K562 (cell line): ENCODE data around the gene ACTRT2. TPM values are rescaled to one million over a fixed set of nuclear protein-coding genes. Genes with fewer than 3 reads are reported as not detected.

Experiments
- ATAC-seq: fragments of 200-7000 bp; cut with Tn5 transposase; 3 replicates; pipeline ENCODE4 v1.9.1; 2020; ENCODE audit warnings: moderate library complexity
- BruUV-seq: library from RNA; stranded (reverse); fragments of 400-500 nt; replicated peaks from 2 replicates; lab custom pipeline; 2021; lab: Mats Ljungman, UMichigan
- CTCF ChIA-PET: fragments of 300-600 bp; formaldehyde crosslinking; extraction: SDS; loops from one replicate; lab custom pipeline; 2021; ENCODE audit warnings: low intra/inter-chr PET ratio; lab: Yijun Ruan, JAX
- POLR2A ChIA-PET: fragments of 300-600, 350-650 bp; sonication (Branson Sonifier 250); formaldehyde crosslinking; extraction: SDS; loops from one replicate; lab custom pipeline; 2021; ENCODE audit warnings: antibody characterized with exemption, inconsistent platforms; lab: Yijun Ruan, JAX
- DNase-seq, 4 experiments: peaks; one replicate each; pipeline versions ENCODE4 v3.0.0 to v3.0.0-alpha.2; 2011 to 2018; ENCODE audit warnings: low spot score in 3 of 4, mixed read lengths in 3 of 4; ENCODE audit errors: extremely low read depth in 1 of 4
- FAIRE-seq: peaks from 2 replicates; lab custom pipeline; 2011; peaks lifted over from hg19 to GRCh38; lab: Jason Lieb, UNC
- H2AFZ ChIP-seq: 2 replicates; pipeline ENCODE4 v1.6.0; 2011; ENCODE audit warnings: low read depth, low read length, control low read depth, inconsistent platforms
- H3K27ac ChIP-seq: fragments of 200-600 bp; 3 replicates; pipeline ENCODE4 v1.8.0; 2011; ENCODE audit warnings: low read depth, mild to moderate bottlenecking, control low read depth, inconsistent platforms, low read length, moderate library complexity, mixed read lengths; ENCODE audit errors: extremely low read depth
- H3K27me3 ChIP-seq, 2 experiments: fragments of 300-600 bp in 1 of 2; 2 replicates in 1 of 2; 3 replicates in 1 of 2; pipeline versions ENCODE4 v1.6.0 to v1.8.0; 2011; ENCODE audit warnings: inconsistent platforms in 2 of 2, low read length in 2 of 2, mild to moderate bottlenecking in 1 of 2, mixed read lengths in 1 of 2, moderate library complexity in 1 of 2; ENCODE audit not compliant: control insufficient read depth in 2 of 2, insufficient read depth in 2 of 2
- H3K36me3 ChIP-seq: fragments of 300-600 bp; 3 replicates; pipeline ENCODE4 v1.8.0; 2011; ENCODE audit warnings: mild to moderate bottlenecking, low read length, inconsistent platforms; ENCODE audit not compliant: control insufficient read depth, insufficient read depth
- H3K4me1 ChIP-seq, 2 experiments: fragments of 200-600 bp in 1 of 2; replicated peaks in 1 of 2; 2 replicates in 1 of 2; 3 replicates in 1 of 2; pipeline versions ENCODE4 v1.5.1 to v1.8.0; 2011; ENCODE audit warnings: inconsistent platforms in 2 of 2, low read length in 2 of 2, mild to moderate bottlenecking in 1 of 2, mixed read lengths in 1 of 2, moderate library complexity in 1 of 2; ENCODE audit not compliant: control insufficient read depth in 2 of 2, insufficient read depth in 2 of 2
- H3K4me2 ChIP-seq: 2 replicates; pipeline ENCODE4 v1.6.1; 2011; ENCODE audit warnings: low read length, control low read depth, inconsistent platforms, mixed read lengths; ENCODE audit not compliant: insufficient read depth
- H3K4me3 ChIP-seq: fragments of 200-600 bp; sonication (generic), shearing (Covaris generic); 2 replicates; pipeline ENCODE4 v1.5.1; 2016; ENCODE audit warnings: control low read depth, inconsistent platforms
- H3K79me2 ChIP-seq: fragments of 200-600 bp; 3 replicates; pipeline ENCODE4 v1.8.0; 2011; ENCODE audit warnings: low read length, inconsistent platforms; ENCODE audit not compliant: control insufficient read depth, insufficient read depth
- H3K9ac ChIP-seq, 2 experiments: 2 replicates each; pipeline versions ENCODE4 v1.6.0 to v1.6.1; 2011; ENCODE audit warnings: low read depth in 2 of 2, low read length in 2 of 2, control low read depth in 1 of 2, inconsistent platforms in 1 of 2, mild to moderate bottlenecking in 1 of 2, mixed read lengths in 1 of 2; ENCODE audit not compliant: insufficient read depth in 1 of 2
- H3K9me1 ChIP-seq: one replicate; pipeline ENCODE4 v1.6.0; 2011; ENCODE audit warnings: inconsistent platforms, mild to moderate bottlenecking, low read length, moderate library complexity; ENCODE audit not compliant: control insufficient read depth, insufficient read depth
- H3K9me3 ChIP-seq: replicated peaks from 2 replicates; pipeline ENCODE4 v1.5.1; 2011; ENCODE audit warnings: low read depth, low read length, inconsistent platforms; ENCODE audit not compliant: control insufficient read depth, insufficient read depth
- H4K20me1 ChIP-seq: replicated peaks from 2 replicates; pipeline ENCODE4 v1.6.1; 2011; ENCODE audit warnings: low read length, inconsistent platforms, mixed read lengths; ENCODE audit not compliant: control insufficient read depth, insufficient read depth
- CHCHD3 ChIP-seq: fragments of 250-450 bp; sonication (Bioruptor Pico); IDR thresholded peaks from 2 replicates; pipeline ENCODE4 v2.1.2; 2022; ENCODE audit warnings: mild to moderate bottlenecking
- ELF2 ChIP-seq: fragments of 250-450 bp; sonication (Bioruptor Pico); IDR thresholded peaks from 2 replicates; pipeline ENCODE4 v1.5.0; 2021; ENCODE audit warnings: mild to moderate bottlenecking
- GTF2E2 ChIP-seq: fragments of 200-800 bp; sonication (Bioruptor generic); IDR thresholded peaks from 2 replicates; pipeline ENCODE4 v1.6.1; 2016; ENCODE audit warnings: missing genetic modification characterization, missing compliant biosample characterization
- HDGF ChIP-seq: fragments of 450-650 bp; IDR thresholded peaks from 2 replicates; pipeline ENCODE4 v1.6.1; 2016
- KLF10 ChIP-seq: fragments of 250-450 bp; sonication (Bioruptor Pico); IDR thresholded peaks from 2 replicates; pipeline ENCODE4 v1.6.1; 2021; ENCODE audit warnings: matching md5 sums
- NKRF ChIP-seq: fragments of 450-650 bp; IDR thresholded peaks from 2 replicates; pipeline ENCODE4 v1.6.1; 2016; ENCODE audit warnings: borderline replicate concordance
- PYGO2 ChIP-seq: fragments of 450-650 bp; IDR thresholded peaks from 2 replicates; pipeline ENCODE4 v1.6.1; 2016; ENCODE audit warnings: mild to moderate bottlenecking, missing genetic modification characterization, moderate library complexity, missing compliant biosample characterization
- SMC3 ChIP-seq: conservative IDR thresholded peaks from 2 replicates; pipeline ENCODE4 v1.6.1; 2011; ENCODE audit warnings: low read depth, low read length, improper control_type of control experiment; ENCODE audit not compliant: insufficient read depth
- SRSF3 ChIP-seq: fragments of 200-400 bp; formaldehyde crosslinking; IDR thresholded peaks from 2 replicates; pipeline ENCODE4 v1.6.1; 2016; ENCODE audit warnings: mild to moderate bottlenecking, low read length, moderate library complexity; ENCODE audit not compliant: insufficient read depth
- ZNF316 ChIP-seq: fragments of 450-650 bp; IDR thresholded peaks from 2 replicates; pipeline ENCODE4 v1.6.1; 2016
- ZNF76 ChIP-seq: fragments of 250-450 bp; sonication (Bioruptor Pico); IDR thresholded peaks from 2 replicates; pipeline ENCODE4 v1.4.0; 2020; ENCODE audit warnings: mild to moderate bottlenecking, moderate library complexity, borderline replicate concordance
- ZNF785 ChIP-seq: fragments of 250-450 bp; sonication (Bioruptor Pico); IDR thresholded peaks from 2 replicates; pipeline ENCODE4 v1.4.0; 2020; ENCODE audit warnings: mild to moderate bottlenecking
- WGBS: fragments of 100-300 bp; shearing (Covaris generic); methylation state at CpG from one replicate; pipeline ENCODE4 v1.1.6; 2016; ENCODE audit warnings: low coverage, mixed read lengths; ENCODE audit not compliant: insufficient coverage; ENCODE audit errors: missing lambda C conversion rate; 5-methylcytosine and 5-hydroxymethylcytosine counted together
- in situ Hi-C: fragments of 300-500 bp; cut with MboI; formaldehyde crosslinking; loops from 4 replicates; pipeline ENCODE4 v1.15.0; 2018; ENCODE audit warnings: inconsistent platforms, mixed read lengths
- intact Hi-C: fragments of 100-400 bp; cut with micrococcal nuclease; formaldehyde crosslinking; loops from 2 replicates; pipeline ENCODE4 v1.14.2; 2022
- polyA plus RNA-seq, 8 experiments: library from polyadenylated mRNA; depleted of rRNA in 4 of 8; stranded (reverse) in 5 of 8; unstranded in 3 of 8; fragments of >200 nt; fragmentation: Nextera tagmentation in 2 of 8; fragmentation: Illumina TruSeq in 1 of 8; extraction: Ambion mirVana in 2 of 8; extraction: Trizol in 1 of 8; gene quantifications; 2 replicates each; pipeline versions ENCODE4 v1.2.1 to v1.2.3, GENCODE V29; 2011 to 2014; ENCODE audit warnings: inconsistent platforms in 1 of 8, missing spikeins in 1 of 8
- total RNA-seq, 7 experiments: library from RNA; depleted of rRNA in 6 of 7; stranded (reverse); fragments of >200 nt in 6 of 7; fragmentation: Illumina TruSeq in 2 of 7; extraction: Trizol in 2 of 7; gene quantifications; 2 replicates each; pipeline versions ENCODE4 v1.2.1 to v1.2.3, GENCODE V29; 2011 to 2021; ENCODE audit warnings: low replicate concordance in 1 of 7
- TF ChIP-seq, protein P1 (sequence below): fragments of 450-650 bp; IDR thresholded peaks from 2 replicates; pipeline ENCODE4 v1.6.1; 2018; ENCODE audit not compliant: partially characterized antibody
- TF ChIP-seq, protein P2 (sequence below): fragments of 250-450 bp; sonication (Bioruptor Pico); IDR thresholded peaks from 2 replicates; pipeline ENCODE4 v1.4.0; 2020; ENCODE audit warnings: mild to moderate bottlenecking

The ACTRT2 gene
- total and polyA plus RNA-seq, 9 of the 15 experiments (the other 6 are each of a cell fraction or from before 2014, with no cell fraction given): not detected

GRCh38 chr1:3003941-3004270 is 17.4 kb upstream of the ACTRT2 start:
- H3K9ac ChIP-seq: no peak overlapping the region; a peak in 1 of 4 replicates
- no TSS peak for BruUV-seq
- H3K79me2 ChIP-seq: no peaks in the 10 kb centered on the region
- H3K9me3 ChIP-seq: no peaks in the 10 kb centered on the region
- no peak overlapping the region for H3K27ac ChIP-seq
- no peak overlapping the region for H3K4me2 ChIP-seq
- no peaks in the 10 kb centered on the region for H4K20me1 ChIP-seq
- H3K4me3 ChIP-seq: no peak overlapping the region
- no peaks in the 10 kb centered on the region; a peak in 1 of 5 replicates for H3K4me1 ChIP-seq
- WGBS: 0% methylated on average over 10 of the region's 10 CpGs
- FAIRE-seq: no peak
- no peaks in the 10 kb centered on the region for H3K36me3 ChIP-seq
- DNase-seq: no peak
- CTCF ChIA-PET: no interaction called here
- no peaks in the 10 kb centered on the region for H3K9me1 ChIP-seq
- in situ Hi-C loops (loop anchor here (5.0 kb wide), 1 partner anchor 418 kb away; no protein-coding TSS in a partner anchor), intact Hi-C loops (no loop called here)
- ATAC-seq: no peak
- POLR2A ChIA-PET: interaction anchor here (0.7 kb wide), 1 partner anchor 9 kb away, joined by 4 read pairs; no protein-coding TSS in a partner anchor
- H2AFZ ChIP-seq: no peak overlapping the region
- H3K27me3 ChIP-seq: peaks cover 0 to 14% of the 10 kb centered on the region in 2 experiments; a peak in 3 of 5 replicates
- TF ChIP-seq, protein P1, sequence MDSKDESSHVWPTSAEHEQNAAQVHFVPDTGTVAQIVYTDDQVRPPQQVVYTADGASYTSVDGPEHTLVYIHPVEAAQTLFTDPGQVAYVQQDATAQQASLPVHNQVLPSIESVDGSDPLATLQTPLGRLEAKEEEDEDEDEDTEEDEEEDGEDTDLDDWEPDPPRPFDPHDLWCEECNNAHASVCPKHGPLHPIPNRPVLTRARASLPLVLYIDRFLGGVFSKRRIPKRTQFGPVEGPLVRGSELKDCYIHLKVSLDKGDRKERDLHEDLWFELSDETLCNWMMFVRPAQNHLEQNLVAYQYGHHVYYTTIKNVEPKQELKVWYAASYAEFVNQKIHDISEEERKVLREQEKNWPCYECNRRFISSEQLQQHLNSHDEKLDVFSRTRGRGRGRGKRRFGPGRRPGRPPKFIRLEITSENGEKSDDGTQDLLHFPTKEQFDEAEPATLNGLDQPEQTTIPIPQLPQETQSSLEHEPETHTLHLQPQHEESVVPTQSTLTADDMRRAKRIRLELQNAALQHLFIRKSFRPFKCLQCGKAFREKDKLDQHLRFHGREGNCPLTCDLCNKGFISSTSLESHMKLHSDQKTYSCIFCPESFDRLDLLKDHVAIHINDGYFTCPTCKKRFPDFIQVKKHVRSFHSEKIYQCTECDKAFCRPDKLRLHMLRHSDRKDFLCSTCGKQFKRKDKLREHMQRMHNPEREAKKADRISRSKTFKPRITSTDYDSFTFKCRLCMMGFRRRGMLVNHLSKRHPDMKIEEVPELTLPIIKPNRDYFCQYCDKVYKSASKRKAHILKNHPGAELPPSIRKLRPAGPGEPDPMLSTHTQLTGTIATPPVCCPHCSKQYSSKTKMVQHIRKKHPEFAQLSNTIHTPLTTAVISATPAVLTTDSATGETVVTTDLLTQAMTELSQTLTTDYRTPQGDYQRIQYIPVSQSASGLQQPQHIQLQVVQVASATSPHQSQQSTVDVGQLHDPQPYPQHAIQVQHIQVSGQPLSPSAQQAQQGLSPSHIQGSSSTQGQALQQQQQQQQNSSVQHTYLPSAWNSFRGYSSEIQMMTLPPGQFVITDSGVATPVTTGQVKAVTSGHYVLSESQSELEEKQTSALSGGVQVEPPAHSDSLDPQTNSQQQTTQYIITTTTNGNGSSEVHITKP: no peak
- TF ChIP-seq SRSF3 (no peak), HDGF (no peak), ZNF785 (CRISPR knock-in tag) (no peak), ELF2 (CRISPR knock-in tag) (no peak), ZNF76 (CRISPR knock-in tag) (no peak), ZNF316 (no peak), CHCHD3 (no peak), NKRF (no peak), PYGO2 (no peak), GTF2E2 (no peak), KLF10 (no peak), SMC3 (no peak)
- TF ChIP-seq, protein P2, sequence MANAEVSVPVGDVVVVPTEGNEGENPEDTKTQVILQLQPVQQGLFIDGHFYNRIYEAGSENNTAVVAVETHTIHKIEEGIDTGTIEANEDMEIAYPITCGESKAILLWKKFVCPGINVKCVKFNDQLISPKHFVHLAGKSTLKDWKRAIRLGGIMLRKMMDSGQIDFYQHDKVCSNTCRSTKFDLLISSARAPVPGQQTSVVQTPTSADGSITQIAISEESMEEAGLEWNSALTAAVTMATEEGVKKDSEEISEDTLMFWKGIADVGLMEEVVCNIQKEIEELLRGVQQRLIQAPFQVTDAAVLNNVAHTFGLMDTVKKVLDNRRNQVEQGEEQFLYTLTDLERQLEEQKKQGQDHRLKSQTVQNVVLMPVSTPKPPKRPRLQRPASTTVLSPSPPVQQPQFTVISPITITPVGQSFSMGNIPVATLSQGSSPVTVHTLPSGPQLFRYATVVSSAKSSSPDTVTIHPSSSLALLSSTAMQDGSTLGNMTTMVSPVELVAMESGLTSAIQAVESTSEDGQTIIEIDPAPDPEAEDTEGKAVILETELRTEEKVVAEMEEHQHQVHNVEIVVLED (CRISPR knock-in tag): no peak
